ENCODE data around the gene ZNF880. TPM values are rescaled to one million over a fixed set of nuclear protein-coding genes. Genes with fewer than 3 reads are reported as not detected.
"Not testable (repeated sequence)": the region's sequence is repeated elsewhere in the genome, so short reads cannot be mapped to it uniquely, and the experiment has no call there.

The ZNF880 gene
- total RNA-seq, 4 donors from 2014 or later = 7.2 to 20.6 (median 12.0) TPM

DNA sequence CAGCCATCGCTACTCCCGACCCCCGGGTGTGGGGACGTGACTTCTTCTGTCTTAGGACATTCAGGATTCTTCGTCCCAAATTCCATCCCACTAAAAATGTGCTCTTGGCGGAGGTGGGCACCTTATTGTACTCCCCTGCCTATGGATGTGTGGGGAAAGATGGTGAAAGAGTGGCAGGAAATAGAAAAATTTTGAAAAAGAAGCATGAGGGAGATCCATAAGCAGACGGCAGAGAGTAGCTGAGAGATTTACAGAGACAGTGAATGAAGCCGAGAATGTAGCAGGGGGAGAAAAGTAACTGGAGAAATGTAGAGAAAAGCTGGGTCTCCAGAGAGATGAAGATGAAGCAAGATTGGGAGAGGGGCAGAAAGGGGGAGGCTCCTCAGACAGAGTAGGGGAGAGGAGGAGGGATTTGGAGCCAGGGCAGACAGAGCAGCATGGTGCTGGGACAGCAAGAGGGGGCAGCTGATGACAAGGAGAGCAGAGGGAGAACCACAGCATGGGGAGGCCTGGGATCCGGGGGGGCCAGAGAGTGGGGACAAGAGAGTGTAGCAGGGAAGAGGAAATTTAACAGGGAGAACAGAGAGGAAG, 32.8 kb upstream of the ZNF880 start:
- no peaks in the 10 kb centered on the region for H3K27me3 ChIP-seq
- H3K4me3 ChIP-seq = peak overlapping the region; percentile 49 to 81 (median 64)
- H3K9me3 ChIP-seq = peaks cover 0 to 28% (median 16%) of the 10 kb centered on the region in 4 donors
- no peak for DNase-seq
- H3K4me1 ChIP-seq = peaks cover 0 to 4% (median 0%) of the 10 kb centered on the region in 4 donors
- H3K27ac ChIP-seq = peak overlapping the region; percentile 61 to 75 (median 66)
- no peaks in the 10 kb centered on the region for H3K36me3 ChIP-seq
- no peak for TF ChIP-seq POLR2A (IDR thresholded peaks at IDR 0.05)
- TF ChIP-seq, protein P1, sequence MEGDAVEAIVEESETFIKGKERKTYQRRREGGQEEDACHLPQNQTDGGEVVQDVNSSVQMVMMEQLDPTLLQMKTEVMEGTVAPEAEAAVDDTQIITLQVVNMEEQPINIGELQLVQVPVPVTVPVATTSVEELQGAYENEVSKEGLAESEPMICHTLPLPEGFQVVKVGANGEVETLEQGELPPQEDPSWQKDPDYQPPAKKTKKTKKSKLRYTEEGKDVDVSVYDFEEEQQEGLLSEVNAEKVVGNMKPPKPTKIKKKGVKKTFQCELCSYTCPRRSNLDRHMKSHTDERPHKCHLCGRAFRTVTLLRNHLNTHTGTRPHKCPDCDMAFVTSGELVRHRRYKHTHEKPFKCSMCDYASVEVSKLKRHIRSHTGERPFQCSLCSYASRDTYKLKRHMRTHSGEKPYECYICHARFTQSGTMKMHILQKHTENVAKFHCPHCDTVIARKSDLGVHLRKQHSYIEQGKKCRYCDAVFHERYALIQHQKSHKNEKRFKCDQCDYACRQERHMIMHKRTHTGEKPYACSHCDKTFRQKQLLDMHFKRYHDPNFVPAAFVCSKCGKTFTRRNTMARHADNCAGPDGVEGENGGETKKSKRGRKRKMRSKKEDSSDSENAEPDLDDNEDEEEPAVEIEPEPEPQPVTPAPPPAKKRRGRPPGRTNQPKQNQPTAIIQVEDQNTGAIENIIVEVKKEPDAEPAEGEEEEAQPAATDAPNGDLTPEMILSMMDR (IDR thresholded peaks at IDR 0.05) = no peak

GRCh38 chr19:52339022-52339421, 30.7 kb upstream of the ZNF880 start:
- H3K9me3 ChIP-seq = peaks cover 0 to 21% (median 5%) of the 10 kb centered on the region in 4 donors
- not testable (repeated sequence) for H3K27ac ChIP-seq, DNase-seq, H3K27me3 ChIP-seq, H3K4me1 ChIP-seq, H3K36me3 ChIP-seq, H3K4me3 ChIP-seq

DNA sequence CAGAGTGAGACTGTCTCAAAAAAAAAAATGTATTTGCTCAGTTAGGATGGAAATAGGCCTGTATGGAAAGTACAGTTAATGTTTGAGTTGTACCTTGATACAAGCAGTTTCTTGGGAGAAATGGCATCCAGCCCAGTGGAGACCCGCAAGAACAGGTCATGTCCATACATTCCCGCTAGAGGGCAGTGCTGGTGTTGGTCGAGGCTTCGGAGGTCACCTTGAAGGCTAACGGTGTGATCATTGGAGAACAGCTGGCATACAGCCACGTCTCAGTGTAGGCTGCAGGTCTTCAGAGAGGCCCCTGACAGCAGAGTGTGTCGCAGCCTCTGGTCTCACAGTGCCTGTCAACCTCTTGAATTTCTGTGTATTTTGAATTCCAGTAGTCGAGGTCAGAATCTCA, 26.2 kb upstream of the ZNF880 start:
- no peaks in the 10 kb centered on the region for H3K4me1 ChIP-seq
- no peak overlapping the region for H3K4me3 ChIP-seq
- peak in 2 of 3 donors; percentile 51 to 64 for DNase-seq
- peaks cover 0 to 6% (median 1%) of the 10 kb centered on the region in 4 donors for H3K9me3 ChIP-seq
- TF ChIP-seq, protein P1 (IDR thresholded peaks at IDR 0.05) = peak in 4 of 6 experiments; percentile 19 to 37 (median 33)
- no peak for TF ChIP-seq POLR2A (IDR thresholded peaks at IDR 0.05)
- no peaks in the 10 kb centered on the region for H3K36me3 ChIP-seq
- H3K27me3 ChIP-seq = no peaks in the 10 kb centered on the region
- no peak overlapping the region for H3K27ac ChIP-seq

DNA sequence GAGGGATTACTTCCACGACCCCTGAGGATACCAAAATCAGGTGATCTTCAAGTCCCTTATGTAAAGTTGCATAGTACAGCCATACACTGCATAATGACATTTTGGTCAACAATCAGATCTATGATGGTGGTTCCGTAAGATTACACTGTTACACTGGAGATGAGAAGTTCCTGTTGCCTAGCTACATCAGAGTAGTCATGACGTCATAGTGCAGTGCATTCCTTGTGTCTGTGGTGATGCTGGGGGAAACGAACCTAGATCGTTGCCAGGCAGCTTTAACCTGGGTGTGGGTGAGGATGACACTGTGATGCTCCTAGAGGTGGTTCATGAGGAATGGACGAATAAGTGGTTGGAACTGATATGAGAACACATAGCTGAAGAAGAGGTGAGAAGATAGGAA, 24.6 kb upstream of the ZNF880 start:
- no peak for DNase-seq
- H3K27ac ChIP-seq = no peak overlapping the region
- peaks cover 0 to 6% (median 1%) of the 10 kb centered on the region in 4 donors for H3K9me3 ChIP-seq
- H3K4me3 ChIP-seq = no peak overlapping the region
- no peaks in the 10 kb centered on the region for H3K27me3 ChIP-seq
- no peaks in the 10 kb centered on the region for H3K4me1 ChIP-seq
- TF ChIP-seq, protein P1 (IDR thresholded peaks at IDR 0.05) = no peak
- no peak for TF ChIP-seq POLR2A (IDR thresholded peaks at IDR 0.05)
- peaks cover 0 to 10% (median 0%) of the 10 kb centered on the region in 3 donors for H3K36me3 ChIP-seq

GRCh38 chr19:52351512-52351911, 18.2 kb upstream of the ZNF880 start:
- TF ChIP-seq POLR2A (IDR thresholded peaks at IDR 0.05) = no peak
- Histone ChIP-seq H3K9me3 (peaks cover 0 to 7% (median 0%) of the 10 kb centered on the region in 4 donors), H3K27me3 (no peaks in the 10 kb centered on the region), H3K36me3 (peaks cover 0 to 41% (median 0%) of the 10 kb centered on the region in 3 donors), H3K4me1 (no peaks in the 10 kb centered on the region), H3K4me3 (no peak overlapping the region), H3K27ac (no peak overlapping the region)
- DNase-seq = no peak

DNA sequence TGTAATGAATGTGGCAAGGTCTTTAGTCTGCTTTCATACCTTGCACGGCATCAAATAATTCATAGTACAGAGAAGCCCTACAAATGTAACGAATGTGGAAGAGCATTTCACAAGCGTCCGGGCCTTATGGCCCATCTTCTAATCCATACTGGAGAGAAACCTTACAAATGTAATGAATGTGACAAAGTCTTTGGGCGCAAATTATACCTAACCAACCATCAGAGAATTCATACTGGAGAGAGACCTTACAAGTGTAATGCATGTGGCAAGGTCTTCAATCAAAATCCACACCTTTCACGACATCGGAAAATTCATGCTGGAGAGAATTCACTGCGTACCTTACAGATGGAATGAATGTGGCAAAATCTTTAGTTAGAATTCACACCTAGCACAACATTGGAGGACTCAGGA, 3.3 kb upstream of the ZNF880 start:
- DNase-seq = no peak
- peaks cover 0 to 5% (median 0%) of the 10 kb centered on the region in 4 donors for H3K4me1 ChIP-seq
- H3K9me3 ChIP-seq = peaks cover 0 to 60% (median 15%) of the 10 kb centered on the region in 4 donors
- H3K36me3 ChIP-seq = peaks cover 0 to 11% (median 0%) of the 10 kb centered on the region in 3 donors
- no peak overlapping the region for H3K27ac ChIP-seq
- H3K27me3 ChIP-seq = no peaks in the 10 kb centered on the region
- no peak for TF ChIP-seq POLR2A (IDR thresholded peaks at IDR 0.05)
- TF ChIP-seq, protein P1 (IDR thresholded peaks at IDR 0.05) = no peak
- H3K4me3 ChIP-seq = no peak overlapping the region

Data from Peyer's patch (tissue), 4 donors.